HG03064 (cell line): ENCODE measurements around the gene FAM168A.

ENCODE experiments used
- ATAC-seq: cut with Tn5 transposase; IDR thresholded peaks from one replicate; pipeline ENCODE4 v1.9.1; 2021; ENCODE audit warnings: low read depth; ENCODE audit not compliant: unreplicated experiment

Gene FAM168A

DNA sequence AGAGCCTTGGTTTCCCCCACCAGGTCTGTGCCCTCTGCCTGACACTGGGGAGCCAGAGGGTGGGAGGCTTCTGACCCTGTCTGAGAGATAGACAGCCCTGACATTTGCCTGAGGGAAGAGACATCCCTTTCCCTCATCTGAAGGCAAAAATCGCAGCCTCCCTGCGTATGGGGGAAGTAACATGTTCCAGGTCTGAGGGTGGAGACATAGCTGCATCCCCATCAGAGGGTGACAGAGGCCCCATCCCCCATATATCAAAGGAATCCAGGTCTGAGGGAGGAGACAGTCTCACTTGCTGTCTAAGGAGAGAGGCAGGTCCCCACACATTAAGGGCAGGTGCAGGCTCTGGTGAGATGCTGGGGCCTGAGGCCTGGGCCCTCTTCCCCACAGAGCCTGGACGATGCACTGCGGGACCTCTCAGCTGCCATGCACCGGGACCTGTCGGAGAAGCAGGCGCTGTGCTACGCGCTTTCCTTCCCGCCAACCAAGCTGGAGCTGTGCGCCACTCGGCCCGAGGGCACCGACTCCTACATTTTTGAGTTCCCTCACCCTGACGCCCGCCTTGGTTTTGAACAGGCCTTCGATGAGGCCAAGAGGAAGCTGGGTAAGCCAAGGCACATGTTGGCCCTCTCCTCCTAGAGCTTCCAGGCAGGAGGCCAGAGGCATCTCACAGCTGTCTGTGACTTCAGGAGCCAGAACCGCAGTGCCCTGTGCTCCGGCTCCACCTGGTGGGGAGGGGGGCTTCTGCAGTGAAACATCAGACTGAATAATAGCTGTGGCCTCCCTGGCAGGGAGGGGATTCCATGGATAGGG, 237.8 kb downstream of the FAM168A start:
- no peak for ATAC-seq

DNA sequence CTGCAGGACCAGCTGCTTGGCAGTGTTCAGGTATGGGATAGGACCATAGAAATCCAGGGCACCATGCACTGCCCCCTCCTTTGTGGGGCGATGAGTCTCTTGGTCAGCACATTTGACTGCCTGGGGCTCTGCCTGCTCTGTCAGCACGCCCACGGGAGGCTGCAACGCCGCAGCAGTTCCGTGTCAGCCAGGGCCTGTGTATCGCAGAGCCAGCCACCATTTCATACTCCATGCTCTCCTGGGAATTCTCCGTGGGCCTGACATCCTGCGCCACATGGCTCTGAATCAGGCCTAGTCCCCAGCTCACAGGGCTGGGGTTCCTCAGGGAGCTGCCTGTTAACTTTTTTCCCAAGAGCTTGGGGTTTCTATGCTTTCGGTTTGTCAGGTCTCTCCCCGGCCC, 238.6 kb downstream of the FAM168A start:
- ATAC-seq = no peak

DNA sequence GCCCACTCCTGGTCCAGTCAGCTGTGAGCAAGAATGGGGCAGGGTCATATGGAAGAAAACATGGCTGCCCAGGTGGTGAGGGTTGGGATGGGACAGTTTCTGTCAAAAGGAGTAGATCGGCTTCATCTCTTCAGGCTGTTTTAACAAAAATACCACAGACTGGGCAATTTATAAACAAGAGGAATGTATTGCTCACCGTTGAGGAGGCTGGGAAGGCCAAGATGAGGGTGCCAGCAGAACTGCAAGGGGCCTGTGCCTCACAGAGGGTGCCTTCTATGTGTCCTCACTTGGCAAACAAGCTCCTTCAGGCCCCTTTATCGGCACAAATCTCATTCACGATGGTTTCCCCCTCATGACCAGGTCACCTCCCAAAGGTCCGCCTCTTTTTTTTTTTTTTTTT, 239.8 kb downstream of the FAM168A start:
- ATAC-seq = no peak

DNA sequence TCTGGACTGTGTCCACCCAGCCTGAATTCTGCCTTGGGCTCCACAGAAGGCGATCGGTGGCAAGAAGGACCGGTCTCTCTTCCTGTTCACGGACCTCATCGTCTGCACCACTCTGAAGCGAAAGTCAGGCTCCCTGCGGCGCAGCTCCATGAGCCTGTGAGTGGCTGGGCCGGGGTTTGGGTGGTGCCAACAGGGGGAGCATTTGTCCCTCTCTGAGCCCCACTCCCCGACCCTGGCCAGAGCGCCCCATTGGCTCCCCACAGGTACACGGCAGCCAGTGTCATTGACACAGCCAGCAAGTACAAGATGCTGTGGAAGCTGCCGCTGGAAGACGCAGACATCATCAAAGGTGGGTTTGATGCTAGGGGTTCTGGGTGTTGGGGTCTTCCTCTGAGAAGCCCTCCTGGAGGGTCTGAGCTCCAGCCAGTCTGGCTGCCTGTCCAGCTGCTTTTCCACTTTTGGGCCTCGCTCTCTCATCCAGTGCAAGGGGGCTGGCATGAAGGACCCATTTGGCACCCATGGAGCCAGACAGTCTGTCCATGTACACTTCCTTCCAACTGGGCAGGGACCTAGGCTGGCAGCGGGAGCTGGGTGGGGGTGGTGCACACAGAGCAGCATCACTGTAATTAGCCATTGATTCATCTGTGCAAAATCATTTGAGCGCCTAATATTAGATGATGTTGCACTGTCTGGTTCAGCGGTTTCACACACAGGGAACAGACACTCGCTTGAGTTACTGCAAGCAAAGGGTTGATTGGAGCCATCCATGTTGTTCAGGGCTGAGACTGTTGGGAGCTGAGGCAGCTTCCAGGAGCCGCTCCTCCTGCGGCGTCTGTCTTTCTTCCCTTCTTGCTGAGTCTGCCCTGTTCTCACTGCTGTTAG, 240.7 kb downstream of the FAM168A start:
- no peak for ATAC-seq

DNA sequence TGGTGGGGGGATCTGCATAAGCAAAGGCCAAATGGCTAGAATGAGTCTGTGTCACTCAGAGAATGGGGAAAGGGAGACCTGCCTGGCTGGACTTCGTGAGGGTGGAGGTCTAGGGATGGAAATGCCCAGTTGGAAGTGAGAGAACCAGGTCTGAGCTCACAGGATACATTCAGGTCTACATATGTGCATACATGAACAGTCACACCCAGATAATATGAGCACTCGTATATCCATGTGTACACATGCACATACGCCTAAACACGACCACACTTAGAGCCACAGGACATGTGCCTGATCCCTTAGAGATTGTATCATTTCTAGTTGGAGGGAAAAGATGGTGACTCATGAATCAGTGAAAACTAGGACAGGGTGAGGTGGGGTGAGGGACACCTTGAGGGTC, 242.8 kb downstream of the FAM168A start:
- no peak for ATAC-seq

DNA sequence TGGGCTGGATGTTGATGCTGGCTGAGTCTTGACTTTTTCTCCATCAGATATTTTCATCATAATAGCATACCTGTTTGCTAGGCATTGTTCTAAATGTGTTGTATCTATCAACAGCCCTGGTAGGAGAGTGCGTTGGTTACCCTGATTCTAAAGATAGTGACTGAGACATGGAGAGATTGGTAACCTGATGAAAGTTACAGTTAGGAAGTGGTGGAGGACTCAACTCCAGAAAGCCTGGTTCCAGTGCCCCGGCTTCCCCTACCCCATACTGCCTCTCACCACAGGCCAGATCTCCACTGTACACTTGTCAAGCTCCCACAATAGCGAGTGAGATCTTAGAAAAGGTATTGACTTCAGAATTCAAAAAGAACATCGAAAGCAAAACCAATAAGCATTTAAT, 244.5 kb downstream of the FAM168A start:
- no peak for ATAC-seq

DNA sequence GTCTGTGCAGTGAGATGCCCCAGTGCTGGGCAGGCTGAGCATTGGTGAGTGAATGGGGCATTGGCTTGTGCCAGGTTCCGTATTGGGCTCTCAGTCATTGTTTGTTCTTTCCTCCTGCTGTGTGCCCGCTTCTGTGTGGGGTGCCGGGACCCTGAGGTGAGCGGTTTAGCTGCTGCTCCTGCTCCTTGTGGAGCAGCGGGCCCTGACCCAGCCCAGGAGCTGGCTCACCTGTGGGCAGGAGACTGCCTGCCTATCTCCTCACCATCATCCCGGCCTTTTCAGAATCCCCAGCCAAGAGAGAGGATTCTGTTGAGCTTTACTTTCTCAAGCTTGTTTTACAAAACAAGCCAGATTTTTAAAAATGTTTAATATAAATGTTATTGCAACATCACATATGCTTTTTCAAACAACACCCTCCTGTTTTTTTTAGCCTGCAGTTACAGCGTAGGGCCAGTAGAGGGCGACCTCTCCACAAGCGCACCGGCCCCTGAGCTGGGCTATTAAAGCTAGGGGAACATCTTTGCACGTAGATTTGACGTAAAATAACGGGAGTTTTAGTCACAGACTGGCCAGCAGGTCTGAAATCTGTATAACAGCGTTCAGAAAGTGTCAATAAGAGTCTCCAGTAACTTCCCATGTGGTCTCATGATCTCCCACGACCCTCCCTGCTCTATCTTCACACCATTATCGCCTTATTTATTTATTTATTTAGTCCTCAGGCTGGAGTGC, 246.8 kb downstream of the FAM168A start:
- no peak for ATAC-seq
